Fibroblast of lung (primary cell): Measurements from ENCODE around the gene BCL11A. TPM values are rescaled to one million over a fixed set of nuclear protein-coding genes. Genes with fewer than 3 reads are reported as not detected.

Source experiments
- DNase-seq, 2 donors: peaks; one replicate each; pipeline versions ENCODE4 v3.0.0 to v3.0.0-alpha.2; 2010; ENCODE audit warnings: low read depth in 2 of 2
- H2AFZ ChIP-seq: 2 replicates; pipeline ENCODE4 v1.5.1; 2012; ENCODE audit warnings: low read length, control low read depth, inconsistent platforms
- H3K27ac ChIP-seq: 2 replicates; pipeline ENCODE4 v1.5.1; 2011; ENCODE audit warnings: low read length, control low read depth; ENCODE audit not compliant: insufficient read depth
- H3K27me3 ChIP-seq: 2 replicates; pipeline ENCODE4 v1.5.1; 2011; ENCODE audit warnings: mild to moderate bottlenecking, low read length; ENCODE audit not compliant: control insufficient read depth, insufficient read depth
- H3K36me3 ChIP-seq: 2 replicates; pipeline ENCODE4 v1.5.1; 2011; ENCODE audit warnings: low read length; ENCODE audit not compliant: control insufficient read depth, insufficient read depth
- H3K4me1 ChIP-seq: 2 replicates; pipeline ENCODE4 v1.5.1; 2011; ENCODE audit warnings: low read length; ENCODE audit not compliant: control insufficient read depth, insufficient read depth; ENCODE audit errors: extremely low read depth
- H3K4me2 ChIP-seq: 2 replicates; pipeline ENCODE4 v1.5.1; 2011; ENCODE audit warnings: low read length, control low read depth; ENCODE audit not compliant: insufficient read depth; ENCODE audit errors: extremely low read depth
- H3K4me3 ChIP-seq, 4 experiments: fragments of 200-600 bp in 1 of 4; sonication (generic) in 1 of 4; replicated peaks in 1 of 4; 2 replicates each; pipeline ENCODE4 v1.5.1; 2011 to 2016; ENCODE audit warnings: low read length in 4 of 4, low read depth in 3 of 4, mild to moderate bottlenecking in 3 of 4, control low read depth in 2 of 4, inconsistent platforms in 1 of 4, mixed read lengths in 1 of 4; ENCODE audit not compliant: insufficient read depth in 1 of 4; ENCODE audit errors: control extremely low read depth in 1 of 4
- H3K79me2 ChIP-seq: 2 replicates; pipeline ENCODE4 v1.5.1; 2012; ENCODE audit warnings: mild to moderate bottlenecking, low read length, inconsistent platforms; ENCODE audit not compliant: control insufficient read depth, insufficient read depth
- H3K9ac ChIP-seq: 2 replicates; pipeline ENCODE4 v1.5.1; 2011; ENCODE audit warnings: mild to moderate bottlenecking, low read length, control low read depth; ENCODE audit not compliant: insufficient read depth
- H3K9me3 ChIP-seq: 2 replicates; pipeline ENCODE4 v1.5.1; 2012; ENCODE audit warnings: low read depth, low read length; ENCODE audit not compliant: control insufficient read depth, insufficient read depth
- H4K20me1 ChIP-seq: 2 replicates; pipeline ENCODE4 v1.5.1; 2011; ENCODE audit warnings: low read length; ENCODE audit not compliant: control insufficient read depth, insufficient read depth; ENCODE audit errors: extremely low read depth
- CTCF ChIP-seq, 2 donors: IDR thresholded peaks in 1 of 2; conservative IDR thresholded peaks in 1 of 2; 1 replicate in 1 of 2; 2 replicates in 1 of 2; pipeline ENCODE4 v1.5.1; 2011 to 2012; ENCODE audit warnings: low read length in 2 of 2, control low read depth in 1 of 2, inconsistent platforms in 1 of 2, low read depth in 1 of 2, mild to moderate bottlenecking in 1 of 2
- EZH2 ChIP-seq: IDR thresholded peaks from 2 replicates; pipeline ENCODE4 v1.5.1; 2012; ENCODE audit warnings: low read length, control low read depth, mild to moderate bottlenecking; ENCODE audit errors: missing control alignments
- polyA plus RNA-seq, 2 donors: library from polyadenylated mRNA; depleted of rRNA in 1 of 2; stranded (reverse) in 1 of 2; unstranded in 1 of 2; fragments of >200 nt; gene quantifications; 2 replicates each; pipeline ENCODE4 v1.2.1, GENCODE V29; 2011 to 2012; ENCODE audit warnings: missing spikeins in 1 of 2
- total RNA-seq: library from RNA; depleted of rRNA; stranded (reverse); fragments of >200 nt; gene quantifications from 2 replicates; pipeline ENCODE4 v1.2.1, GENCODE V29; 2014

The BCL11A gene
- total and polyA plus RNA-seq, 2 donors (not counting 1 experiment from before 2014, with no cell fraction given): 0.09 to 0.17 TPM

DNA sequence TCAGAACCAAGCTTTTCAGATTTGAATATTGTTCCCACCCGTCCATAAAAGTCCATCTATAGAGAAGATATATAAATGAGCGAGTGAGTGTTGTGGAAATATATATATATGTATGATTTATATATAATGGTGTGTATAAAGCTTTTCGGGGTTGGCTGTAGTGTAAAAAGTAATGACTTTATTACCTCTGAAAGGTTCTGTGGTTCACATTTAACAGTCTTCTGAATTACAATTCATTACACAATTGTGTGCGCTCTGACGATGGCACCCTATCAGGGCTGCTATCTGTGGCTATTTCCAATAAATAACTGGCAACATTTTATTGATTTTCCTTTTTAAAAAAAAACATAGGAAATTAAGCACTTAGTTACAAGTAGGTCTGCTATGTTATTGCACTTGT lies 2.7 kb upstream of the BCL11A start:
- no peak for DNase-seq
- no peaks in the 10 kb centered on the region for H3K9me3 ChIP-seq
- no peak overlapping the region for H3K9ac ChIP-seq
- TF ChIP-seq EZH2 (no peak), CTCF (conservative IDR thresholded peaks at IDR 0.05 in 1 of 2, IDR thresholded peaks at IDR 0.05 in 1 of 2; ENCODE audit: low read depth in 1 of 2, low read length in 2 of 2) (no peak)
- no peaks in the 10 kb centered on the region for H3K36me3 ChIP-seq
- H3K27me3 ChIP-seq: peaks cover 25% of the 10 kb centered on the region
- no peaks in the 10 kb centered on the region for H3K79me2 ChIP-seq
- H3K4me3 ChIP-seq: no peak overlapping the region
- no peak overlapping the region for H2AFZ ChIP-seq
- no peaks in the 10 kb centered on the region for H3K4me1 ChIP-seq
- H3K27ac ChIP-seq: no peak overlapping the region
- H4K20me1 ChIP-seq: no peaks in the 10 kb centered on the region
- no peak overlapping the region for H3K4me2 ChIP-seq

GRCh38 chr2:60555783-60556139 lies 2.3 kb upstream of the BCL11A start:
- no peak overlapping the region for H3K4me2 ChIP-seq
- H4K20me1 ChIP-seq: no peaks in the 10 kb centered on the region
- no peaks in the 10 kb centered on the region for H3K79me2 ChIP-seq
- no peak for DNase-seq
- H3K4me1 ChIP-seq: no peaks in the 10 kb centered on the region
- H3K27me3 ChIP-seq: peaks cover 25% of the 10 kb centered on the region
- H3K9me3 ChIP-seq: no peaks in the 10 kb centered on the region
- H2AFZ ChIP-seq: no peak overlapping the region
- peak overlapping the region in 2 of 4 experiments; percentile 60 to 72 for H3K4me3 ChIP-seq
- no peaks in the 10 kb centered on the region for H3K36me3 ChIP-seq
- no peak overlapping the region for H3K9ac ChIP-seq
- H3K27ac ChIP-seq: no peak overlapping the region
- TF ChIP-seq CTCF (conservative IDR thresholded peaks at IDR 0.05 in 1 of 2, IDR thresholded peaks at IDR 0.05 in 1 of 2; ENCODE audit: low read depth in 1 of 2, low read length in 2 of 2): no peak
- TF ChIP-seq EZH2: no peak

DNA sequence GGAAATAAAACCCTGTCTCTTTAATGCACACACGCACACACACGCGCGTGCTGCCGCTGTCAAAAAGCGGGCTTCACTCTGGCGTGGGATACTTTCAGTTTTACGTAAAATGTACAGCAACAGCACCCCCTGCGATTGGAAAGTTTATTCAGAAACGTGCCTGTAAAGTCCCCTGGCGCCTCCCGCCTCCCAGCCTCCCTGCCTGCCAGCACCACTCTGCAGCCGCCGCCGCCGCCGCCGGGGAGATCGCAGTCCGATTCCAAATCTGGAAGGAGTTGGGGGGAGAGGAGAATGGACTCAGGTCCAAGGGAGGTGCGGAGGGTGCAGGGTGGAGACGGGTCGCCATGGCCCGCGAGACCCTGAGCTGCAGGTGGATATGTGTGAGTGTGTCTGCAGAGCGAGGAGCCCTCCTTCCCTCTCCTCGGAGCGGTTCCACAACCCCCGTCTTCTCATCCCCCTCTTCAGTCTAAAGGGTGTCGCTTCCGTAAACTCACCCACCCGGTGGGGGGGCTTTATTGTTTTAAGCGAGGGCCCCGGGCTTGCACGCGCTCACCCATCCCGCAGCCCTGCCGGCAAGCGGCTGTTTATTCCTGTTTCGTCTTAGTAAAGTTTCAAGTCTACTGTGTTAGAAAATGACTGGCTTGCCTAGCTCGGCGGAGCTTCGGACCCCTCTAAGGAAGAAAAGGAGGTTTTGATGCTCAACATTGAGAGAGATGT lies 1.8 kb upstream of the BCL11A start:
- Histone ChIP-seq H3K4me2 (peak overlapping the region; percentile 73), H3K9me3 (no peaks in the 10 kb centered on the region), H3K9ac (peak overlapping the region; percentile 16), H4K20me1 (no peaks in the 10 kb centered on the region), H3K79me2 (no peaks in the 10 kb centered on the region), H3K27me3 (peaks cover 28% of the 10 kb centered on the region), H3K27ac (no peak overlapping the region), H2AFZ (peak overlapping the region; percentile 47), H3K4me1 (no peaks in the 10 kb centered on the region), H3K4me3 (peak overlapping the region; percentile 50 to 72 (median 62)), H3K36me3 (no peaks in the 10 kb centered on the region)
- peak; percentile 67 to 75 for DNase-seq
- peak in 1 of 2 donors; percentile 31 for TF ChIP-seq CTCF (conservative IDR thresholded peaks at IDR 0.05 in 1 of 2, IDR thresholded peaks at IDR 0.05 in 1 of 2; ENCODE audit: low read depth in 1 of 2, low read length in 2 of 2)
- peak; percentile 12 for TF ChIP-seq EZH2
